Stimulated activated CD8-positive, alpha-beta memory T cell treated with anti-CD3 and anti-CD28 coated beads, Interleukin-15, amount 100 ng/mL, for 1 hour (primary cell): ENCODE measurements around the gene GLYATL1.

Experiments used
- DNase-seq: peaks from one replicate; pipeline ENCODE4 v3.0.0-alpha.2; 2020; ENCODE audit warnings: low read depth

Gene GLYATL1

GRCh38 chr11:58926695-58927094 is 12.6 kb upstream of the GLYATL1 start:
- no peak for DNase-seq

GRCh38 chr11:58927393-58928106 is 11.7 kb upstream of the GLYATL1 start:
- DNase-seq = no peak

- DNase-seq = no peak
These were observed 11.2 kb upstream of the GLYATL1 start for GRCh38 chr11:58928107-58928499.

GRCh38 chr11:58928691-58929090 is 10.6 kb upstream of the GLYATL1 start:
- no peak for DNase-seq

- no peak for DNase-seq
These were observed 8.4 kb upstream of the GLYATL1 start for GRCh38 chr11:58930926-58931325.

- DNase-seq = no peak
These were observed 5.6 kb upstream of the GLYATL1 start for GRCh38 chr11:58933661-58934060.

GRCh38 chr11:58934945-58935513 is 4.3 kb upstream of the GLYATL1 start:
- DNase-seq = no peak

GRCh38 chr11:58938398-58938797 is 890 bp upstream of the GLYATL1 start:
- DNase-seq = no peak

GRCh38 chr11:58940028-58940427 is 740 bp downstream of the GLYATL1 start:
- DNase-seq = no peak

GRCh38 chr11:58941838-58942237 is 2.5 kb downstream of the GLYATL1 start:
- no peak for DNase-seq

GRCh38 chr11:58945663-58946062 is 6.4 kb downstream of the GLYATL1 start:
- DNase-seq = no peak

- no peak for DNase-seq
These were observed 9.9 kb downstream of the GLYATL1 start for GRCh38 chr11:58949184-58949583.

GRCh38 chr11:58957922-58958321 is 18.6 kb downstream of the GLYATL1 start:
- DNase-seq = no peak

GRCh38 chr11:58958500-58958899 is 19.2 kb downstream of the GLYATL1 start:
- DNase-seq = peak; percentile 3

GRCh38 chr11:58963551-58964104 is 24.3 kb downstream of the GLYATL1 start:
- no peak for DNase-seq

GRCh38 chr11:58965246-58965985 is 26.1 kb downstream of the GLYATL1 start:
- no peak for DNase-seq

GRCh38 chr11:58968251-58968711 is 29.0 kb downstream of the GLYATL1 start:
- no peak for DNase-seq

- no peak for DNase-seq
These were observed 38.2 kb downstream of the GLYATL1 start for GRCh38 chr11:58977470-58977869.

- DNase-seq = no peak
These were observed 39.9 kb downstream of the GLYATL1 start for GRCh38 chr11:58979222-58979621.

- no peak for DNase-seq
These were observed 41.0 kb downstream of the GLYATL1 start for GRCh38 chr11:58980159-58980843.

GRCh38 chr11:58992489-58992888 is 53.2 kb downstream of the GLYATL1 start:
- no peak for DNase-seq

GRCh38 chr11:58994171-58994570 is 54.9 kb downstream of the GLYATL1 start:
- no peak for DNase-seq
